OCI-LY1 (cell line): ENCODE results near the gene PALD1.
A peak's percentile ranks its signal among the peaks of the same experiment; 100 is the strongest.

ENCODE experiments used
- H2AFZ ChIP-seq: fragments of 200-600 bp; sonication (generic), shearing (Covaris generic); 2 replicates; pipeline ENCODE4 v1.6.0; 2014; ENCODE audit warnings: antibody characterized with exemption, mild to moderate bottlenecking, low read length
- H3F3A ChIP-seq: fragments of 200-600 bp; sonication (generic), shearing (Covaris generic); 2 replicates; pipeline ENCODE4 v1.6.0; 2014; ENCODE audit warnings: mild to moderate bottlenecking, antibody characterized with exemption, low read length, moderate library complexity; ENCODE audit not compliant: insufficient read depth
- H3K27ac ChIP-seq: fragments of 200-600 bp; sonication (generic); 2 replicates; pipeline ENCODE4 v1.5.1; 2014; ENCODE audit warnings: low read length, mixed run types, mild to moderate bottlenecking, low read depth; ENCODE audit not compliant: poor library complexity, severe bottlenecking
- H3K27me3 ChIP-seq: fragments of 200-600 bp; sonication (generic); 2 replicates; pipeline ENCODE4 v1.6.0; 2014; ENCODE audit warnings: antibody characterized with exemption, mild to moderate bottlenecking, low read length, moderate library complexity; ENCODE audit not compliant: insufficient read depth
- H3K36me3 ChIP-seq: fragments of 200-600 bp; sonication (generic); 2 replicates; pipeline ENCODE4 v1.6.1; 2014; ENCODE audit warnings: mild to moderate bottlenecking, antibody characterized with exemption, low read length, moderate library complexity, mixed read lengths; ENCODE audit not compliant: insufficient read depth
- H3K4me1 ChIP-seq: fragments of 200-600 bp; sonication (generic); 2 replicates; pipeline ENCODE4 v1.5.1; 2014; ENCODE audit warnings: mild to moderate bottlenecking, low read length, moderate library complexity; ENCODE audit not compliant: insufficient read depth, severe bottlenecking
- H3K4me2 ChIP-seq: fragments of 200-600 bp; sonication (generic), shearing (Covaris generic); 2 replicates; pipeline ENCODE4 v1.6.1; 2014; ENCODE audit warnings: low read length
- H3K4me3 ChIP-seq: fragments of 200-600 bp; sonication (generic); 2 replicates; pipeline ENCODE4 v1.5.1; 2014; ENCODE audit warnings: low read length, low read depth, mild to moderate bottlenecking, mixed read lengths; ENCODE audit not compliant: poor library complexity, severe bottlenecking
- H3K79me2 ChIP-seq: fragments of 200-600 bp; shearing (Covaris generic); 2 replicates; pipeline ENCODE4 v1.6.1; 2016; ENCODE audit warnings: mixed run types, low read length, mixed read lengths; ENCODE audit not compliant: insufficient read depth
- H3K9ac ChIP-seq: fragments of 200-600 bp; sonication (generic), shearing (Covaris generic); 2 replicates; pipeline ENCODE4 v1.6.1; 2014; ENCODE audit warnings: mild to moderate bottlenecking, low read length, mixed read lengths
- H3K9me2 ChIP-seq: fragments of 200-600 bp; sonication (generic), shearing (Covaris generic); 2 replicates; pipeline ENCODE4 v1.6.1; 2014; ENCODE audit warnings: low read depth, mild to moderate bottlenecking, low read length, mixed read lengths
- H3K9me3 ChIP-seq: fragments of 200-600 bp; shearing (Covaris generic); 2 replicates; pipeline ENCODE4 v1.6.1; 2014; ENCODE audit warnings: low read length, mixed read lengths
- H4K20me1 ChIP-seq: fragments of 200-600 bp; sonication (generic), shearing (Covaris generic); 2 replicates; pipeline ENCODE4 v1.6.0; 2016; ENCODE audit warnings: mild to moderate bottlenecking, low read length; ENCODE audit not compliant: insufficient read depth
- EZH2 ChIP-seq: fragments of 200-600 bp; sonication (generic), shearing (Covaris generic); IDR thresholded peaks from 2 replicates; pipeline ENCODE4 v1.8.0; 2017; ENCODE audit warnings: borderline replicate concordance, mixed run types, mild to moderate bottlenecking, antibody characterized with exemption, low read length, moderate library complexity, mixed read lengths
- TF ChIP-seq, protein P1 (sequence below): fragments of 200-600 bp; sonication (generic), shearing (Covaris generic); IDR thresholded peaks from 2 replicates; pipeline ENCODE4 v1.5.1; 2017; ENCODE audit warnings: mild to moderate bottlenecking, antibody characterized with exemption, low read length, moderate library complexity, mixed read lengths

Gene PALD1

DNA sequence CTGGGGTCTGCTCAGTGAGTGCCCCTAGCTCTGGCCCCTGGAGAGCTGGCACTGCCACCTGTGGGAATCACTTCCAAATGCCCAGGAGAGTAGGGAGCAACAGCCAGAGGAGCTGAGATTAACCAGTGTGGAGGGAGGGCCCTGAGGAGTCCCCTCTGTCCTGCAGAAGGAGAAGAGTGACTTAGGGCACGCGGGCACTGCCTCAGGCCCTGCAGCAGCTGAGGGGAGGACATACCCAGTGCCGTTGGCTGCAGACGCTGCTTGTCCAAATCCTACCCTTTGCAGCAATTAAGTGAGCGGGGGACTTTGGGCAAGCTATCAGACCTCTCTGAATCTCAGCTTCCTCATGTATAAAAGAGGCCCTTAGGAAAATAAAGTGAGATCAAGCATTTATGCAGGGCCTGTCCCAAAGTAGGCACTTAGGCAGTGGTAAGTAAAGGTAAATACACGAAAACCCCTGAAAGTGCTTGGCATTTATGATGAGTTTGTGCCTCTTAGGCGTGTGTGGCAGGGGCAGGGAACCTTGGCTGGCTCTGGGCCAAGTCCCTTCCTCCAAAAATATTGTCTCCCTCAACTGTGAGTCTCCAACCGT, 107.1 kb downstream of the PALD1 start:
- no peaks in the 10 kb centered on the region for H3K36me3 ChIP-seq
- TF ChIP-seq, protein P1, sequence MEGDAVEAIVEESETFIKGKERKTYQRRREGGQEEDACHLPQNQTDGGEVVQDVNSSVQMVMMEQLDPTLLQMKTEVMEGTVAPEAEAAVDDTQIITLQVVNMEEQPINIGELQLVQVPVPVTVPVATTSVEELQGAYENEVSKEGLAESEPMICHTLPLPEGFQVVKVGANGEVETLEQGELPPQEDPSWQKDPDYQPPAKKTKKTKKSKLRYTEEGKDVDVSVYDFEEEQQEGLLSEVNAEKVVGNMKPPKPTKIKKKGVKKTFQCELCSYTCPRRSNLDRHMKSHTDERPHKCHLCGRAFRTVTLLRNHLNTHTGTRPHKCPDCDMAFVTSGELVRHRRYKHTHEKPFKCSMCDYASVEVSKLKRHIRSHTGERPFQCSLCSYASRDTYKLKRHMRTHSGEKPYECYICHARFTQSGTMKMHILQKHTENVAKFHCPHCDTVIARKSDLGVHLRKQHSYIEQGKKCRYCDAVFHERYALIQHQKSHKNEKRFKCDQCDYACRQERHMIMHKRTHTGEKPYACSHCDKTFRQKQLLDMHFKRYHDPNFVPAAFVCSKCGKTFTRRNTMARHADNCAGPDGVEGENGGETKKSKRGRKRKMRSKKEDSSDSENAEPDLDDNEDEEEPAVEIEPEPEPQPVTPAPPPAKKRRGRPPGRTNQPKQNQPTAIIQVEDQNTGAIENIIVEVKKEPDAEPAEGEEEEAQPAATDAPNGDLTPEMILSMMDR: no peak
- TF ChIP-seq EZH2: no peak
- H3K27me3 ChIP-seq: no peaks in the 10 kb centered on the region
- peaks cover 19% of the 10 kb centered on the region for H3F3A ChIP-seq
- no peaks in the 10 kb centered on the region for H3K9me3 ChIP-seq
- H3K4me1 ChIP-seq: peaks cover 82% of the 10 kb centered on the region
- H2AFZ ChIP-seq: no peak overlapping the region
- H3K79me2 ChIP-seq: no peaks in the 10 kb centered on the region
- H3K9ac ChIP-seq: peak overlapping the region; percentile 61
- H3K27ac ChIP-seq: peak overlapping the region; percentile 98
- no peak overlapping the region for H3K4me3 ChIP-seq
- H3K4me2 ChIP-seq: peak overlapping the region; percentile 66; the same call in 1 of the 2 replicates
- no peaks in the 10 kb centered on the region for H3K9me2 ChIP-seq
- H4K20me1 ChIP-seq: no peaks in the 10 kb centered on the region

DNA sequence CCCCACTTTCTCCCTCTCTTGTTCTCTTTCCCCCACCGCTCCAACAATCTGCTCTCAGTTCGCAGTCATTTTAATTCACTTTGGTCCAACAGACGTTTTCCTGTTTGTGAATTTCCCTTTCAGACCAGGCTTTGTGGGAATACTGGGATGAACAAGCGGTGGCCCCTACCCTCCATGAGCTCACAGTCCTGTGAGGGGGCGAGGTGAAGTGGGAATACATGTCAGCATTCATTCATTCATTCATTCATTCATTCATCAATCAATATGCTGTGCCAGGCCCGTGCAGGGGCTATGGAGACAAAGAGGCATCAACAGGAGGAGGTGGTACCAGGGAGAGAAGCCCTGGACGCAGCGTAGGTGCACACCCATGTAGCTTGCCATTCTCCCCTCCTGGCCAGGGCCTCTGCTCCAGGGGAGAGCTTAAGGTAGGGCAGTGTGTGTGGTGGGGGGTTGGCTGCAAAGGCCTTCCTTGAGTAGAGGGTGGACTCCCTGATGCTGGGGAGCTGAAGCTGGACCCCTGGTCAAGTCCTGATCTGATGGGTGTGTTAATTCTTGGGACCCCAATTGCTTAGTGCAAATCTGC, 107.9 kb downstream of the PALD1 start:
- H3K27me3 ChIP-seq: no peaks in the 10 kb centered on the region
- peak overlapping the region; percentile 98 for H3K27ac ChIP-seq
- H3K4me2 ChIP-seq: peak overlapping the region; percentile 25; the same call in 1 of the 2 replicates
- peak overlapping the region; percentile 61 for H3K9ac ChIP-seq
- peaks cover 90% of the 10 kb centered on the region for H3K4me1 ChIP-seq
- TF ChIP-seq, protein P1: no peak
- TF ChIP-seq EZH2: no peak
- H3K9me2 ChIP-seq: no peaks in the 10 kb centered on the region
- peaks cover 19% of the 10 kb centered on the region for H3F3A ChIP-seq
- H3K79me2 ChIP-seq: no peaks in the 10 kb centered on the region
- no peaks in the 10 kb centered on the region for H3K36me3 ChIP-seq
- no peaks in the 10 kb centered on the region for H3K9me3 ChIP-seq
- no peak overlapping the region for H3K4me3 ChIP-seq
- no peak overlapping the region for H2AFZ ChIP-seq
- no peaks in the 10 kb centered on the region for H4K20me1 ChIP-seq

DNA sequence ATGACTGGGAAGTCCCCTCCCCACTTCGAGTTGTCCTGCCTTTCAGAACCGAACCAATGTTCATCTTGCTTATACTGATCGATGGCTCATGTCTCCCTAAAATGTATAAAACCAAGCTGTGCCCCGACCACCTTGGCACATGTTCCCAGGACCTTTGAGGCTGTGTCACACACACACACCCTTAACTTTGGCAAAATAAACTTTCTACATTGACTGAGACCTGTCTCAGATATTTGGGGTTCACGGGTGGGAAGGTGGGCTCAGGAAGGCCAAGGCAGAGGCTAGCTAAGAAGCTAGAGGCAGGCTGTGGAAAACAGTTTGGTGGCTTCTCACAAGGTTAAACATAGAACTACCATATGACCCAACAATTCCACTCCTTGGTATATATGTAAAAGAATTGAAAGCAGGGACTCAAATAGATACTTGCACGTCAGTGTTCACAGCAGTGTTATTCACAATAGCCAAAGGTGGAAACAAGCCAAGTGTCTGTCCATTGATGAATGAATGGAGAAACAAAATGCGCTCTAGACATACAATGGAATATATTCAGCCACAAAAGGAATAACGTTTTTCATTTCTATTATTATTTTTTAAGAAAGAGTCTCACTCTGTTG, 108.6 kb downstream of the PALD1 start:
- 0 out of 2 replicates have a peak overlapping the region, but pooled peaks have one; percentile 25 for H3K4me2 ChIP-seq
- no peaks in the 10 kb centered on the region for H3K9me3 ChIP-seq
- H3K79me2 ChIP-seq: no peaks in the 10 kb centered on the region
- no peak for TF ChIP-seq EZH2
- TF ChIP-seq, protein P1: no peak
- no peaks in the 10 kb centered on the region for H3K27me3 ChIP-seq
- no peak overlapping the region for H3K4me3 ChIP-seq
- H2AFZ ChIP-seq: no peak overlapping the region
- no peaks in the 10 kb centered on the region for H3K9me2 ChIP-seq
- peak overlapping the region; percentile 61; the same call in 1 of the 2 replicates for H3K9ac ChIP-seq
- H3F3A ChIP-seq: peaks cover 19% of the 10 kb centered on the region
- H3K36me3 ChIP-seq: no peaks in the 10 kb centered on the region
- H3K27ac ChIP-seq: peak overlapping the region; percentile 98
- H3K4me1 ChIP-seq: peaks cover 97% of the 10 kb centered on the region
- H4K20me1 ChIP-seq: no peaks in the 10 kb centered on the region
